GM21360 (cell line): Measurements from ENCODE around the gene HES1.

Experiments
- ATAC-seq: cut with Tn5 transposase; IDR thresholded peaks from one replicate; pipeline ENCODE4 v1.9.1; 2021; ENCODE audit warnings: mild to moderate bottlenecking, moderate library complexity; ENCODE audit not compliant: unreplicated experiment

HES1 gene

DNA sequence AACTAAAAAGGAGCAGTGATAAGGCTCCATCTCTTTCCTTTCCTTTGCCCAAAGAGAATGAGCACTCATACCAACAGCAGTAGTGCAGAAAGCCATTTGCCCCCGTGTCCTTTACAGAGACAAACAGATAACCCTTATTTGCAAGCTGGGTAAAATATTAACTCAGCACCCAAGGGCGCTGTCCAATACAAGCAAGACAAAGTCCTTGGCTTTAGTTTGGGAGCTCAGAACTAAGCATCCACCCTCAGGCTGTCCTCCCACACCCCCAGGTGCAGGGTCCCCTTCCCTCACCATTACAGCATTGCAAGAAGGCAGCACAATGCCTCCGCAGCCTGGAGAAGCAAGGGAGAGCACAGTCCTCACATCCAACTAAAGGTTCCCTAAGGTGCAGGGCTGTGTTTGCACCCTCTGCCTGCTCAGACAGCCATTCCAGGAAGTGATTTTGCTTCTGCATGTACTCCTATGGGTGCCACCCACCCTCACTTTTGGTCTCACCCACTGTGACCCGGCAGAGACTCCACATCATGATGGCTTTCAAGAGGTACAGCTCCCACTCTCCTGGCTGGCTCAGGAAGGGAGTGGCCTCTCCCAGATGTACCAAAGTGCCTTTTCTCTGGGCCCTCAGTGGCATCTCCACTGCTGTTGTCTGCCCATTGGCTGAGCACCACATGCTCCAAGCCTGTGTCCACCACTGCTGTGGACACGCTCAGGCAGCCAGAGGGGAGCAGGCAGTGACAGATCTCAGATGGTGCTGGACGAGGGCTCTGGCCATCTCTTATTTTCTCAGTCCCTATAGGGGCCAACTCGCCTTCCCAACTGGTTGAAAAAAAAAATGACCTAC, 34.1 kb upstream of the HES1 start:
- no peak for ATAC-seq

DNA sequence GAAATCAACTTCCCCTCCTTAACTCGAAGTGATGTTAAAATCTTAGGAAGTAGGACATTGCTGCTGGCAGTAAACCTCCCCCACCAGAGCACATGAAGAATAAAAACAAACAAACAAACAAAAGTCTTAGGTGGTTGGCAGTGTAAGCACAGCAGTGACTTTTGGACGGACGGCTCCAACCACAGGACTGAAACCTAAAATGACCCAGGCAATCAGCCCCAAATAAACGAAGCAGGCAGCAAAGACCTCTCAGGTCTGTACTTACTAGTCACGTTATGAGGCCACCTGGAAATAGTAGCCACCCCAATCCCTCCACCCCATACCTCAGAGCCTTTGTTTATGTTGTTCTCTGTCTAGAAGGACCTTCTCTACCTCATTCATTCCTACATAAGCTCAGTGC, 33.5 kb upstream of the HES1 start:
- ATAC-seq: no peak

DNA sequence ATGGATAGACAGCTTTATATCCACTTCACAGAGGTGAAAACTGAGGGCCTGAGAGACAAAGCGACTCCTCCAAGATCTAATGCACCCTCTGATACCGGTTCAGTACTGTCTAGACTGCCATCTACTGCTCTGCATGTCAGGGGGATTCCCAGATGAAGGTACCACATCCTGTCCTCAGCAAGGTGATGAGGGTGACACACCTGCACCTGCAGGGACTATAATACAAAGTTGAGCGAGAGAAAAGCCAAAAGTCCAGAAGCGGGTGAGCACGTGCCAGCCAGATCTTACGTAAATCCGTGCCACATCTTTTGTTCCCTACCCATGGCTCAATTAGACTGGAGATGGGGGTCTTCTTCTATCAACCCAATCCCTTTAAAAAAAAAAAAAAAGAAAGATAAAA, 32.4 kb upstream of the HES1 start:
- ATAC-seq: no peak

DNA sequence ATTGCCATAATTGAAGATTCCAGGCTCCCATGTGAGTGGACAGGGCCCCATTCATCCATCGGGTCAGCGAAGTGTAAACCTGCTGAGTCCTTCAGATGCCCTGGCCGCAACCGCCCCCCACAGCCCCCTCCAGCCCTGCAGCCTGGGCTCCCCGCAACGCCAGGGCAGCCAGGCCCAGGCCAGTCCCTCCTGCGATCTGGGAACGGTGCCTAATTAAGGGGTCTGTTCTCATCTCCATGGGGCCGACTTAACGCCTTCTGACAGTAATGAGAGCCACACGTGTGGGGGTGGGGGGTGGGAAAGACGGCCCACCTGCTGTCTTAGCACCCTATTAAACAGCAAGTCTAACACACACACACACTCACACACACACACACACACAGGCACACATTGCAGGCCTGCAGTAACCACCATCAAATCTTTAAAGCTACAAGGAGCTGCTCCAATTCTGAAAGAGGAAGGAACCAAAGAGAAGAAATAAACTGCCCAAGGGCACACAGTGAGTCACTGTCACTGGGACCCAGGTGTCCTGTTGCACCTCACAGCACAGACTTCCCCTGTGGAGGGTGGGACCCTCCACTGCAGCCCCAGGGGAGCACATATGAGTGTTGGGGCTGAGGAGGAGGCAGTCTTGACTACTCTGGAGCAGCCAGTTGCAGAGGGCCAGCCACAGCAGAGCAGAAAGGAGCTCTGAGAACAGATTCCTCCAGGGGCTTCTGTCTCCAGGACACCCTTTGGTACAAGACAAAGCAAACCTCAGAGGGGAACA, 31.8 kb upstream of the HES1 start:
- peak; percentile 37 for ATAC-seq

DNA sequence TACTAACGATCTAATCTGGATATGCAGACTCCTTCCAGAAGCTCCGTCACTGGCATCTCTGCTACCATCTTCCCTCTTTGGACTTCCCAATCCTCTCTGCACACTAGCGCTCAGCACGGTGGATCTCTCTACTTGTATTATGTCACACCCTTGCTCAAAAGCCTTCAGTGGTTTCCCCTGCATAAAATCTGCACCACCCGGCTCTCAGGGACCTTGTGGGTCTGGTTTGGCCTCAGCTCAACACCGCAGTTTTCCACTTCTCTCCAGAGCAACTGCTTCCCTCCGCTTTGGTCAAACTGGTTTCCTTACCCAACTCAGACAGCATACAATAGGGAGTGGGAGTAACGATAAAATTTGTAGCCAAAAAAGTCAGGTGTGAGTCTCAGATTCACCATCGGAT, 30.7 kb upstream of the HES1 start:
- ATAC-seq: no peak

DNA sequence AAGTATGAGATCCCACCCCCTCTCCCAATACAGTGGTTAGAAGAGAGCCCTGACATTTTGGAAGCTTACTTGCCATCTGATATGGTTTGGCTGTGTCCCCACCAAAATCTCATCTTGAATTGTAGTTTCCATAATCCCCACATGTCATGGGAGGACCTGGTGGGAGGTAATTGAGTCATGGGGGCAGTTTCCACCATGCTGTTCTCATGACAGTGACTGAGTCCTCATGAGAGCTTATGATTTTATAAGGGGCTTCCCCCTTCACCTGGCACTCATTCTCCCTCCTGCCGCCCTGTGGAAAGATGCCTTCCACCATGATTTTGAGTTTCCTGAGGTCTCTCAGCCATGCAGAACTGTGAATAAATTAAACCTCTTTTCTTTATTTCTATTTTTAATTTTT, 28.8 kb upstream of the HES1 start:
- ATAC-seq: no peak

DNA sequence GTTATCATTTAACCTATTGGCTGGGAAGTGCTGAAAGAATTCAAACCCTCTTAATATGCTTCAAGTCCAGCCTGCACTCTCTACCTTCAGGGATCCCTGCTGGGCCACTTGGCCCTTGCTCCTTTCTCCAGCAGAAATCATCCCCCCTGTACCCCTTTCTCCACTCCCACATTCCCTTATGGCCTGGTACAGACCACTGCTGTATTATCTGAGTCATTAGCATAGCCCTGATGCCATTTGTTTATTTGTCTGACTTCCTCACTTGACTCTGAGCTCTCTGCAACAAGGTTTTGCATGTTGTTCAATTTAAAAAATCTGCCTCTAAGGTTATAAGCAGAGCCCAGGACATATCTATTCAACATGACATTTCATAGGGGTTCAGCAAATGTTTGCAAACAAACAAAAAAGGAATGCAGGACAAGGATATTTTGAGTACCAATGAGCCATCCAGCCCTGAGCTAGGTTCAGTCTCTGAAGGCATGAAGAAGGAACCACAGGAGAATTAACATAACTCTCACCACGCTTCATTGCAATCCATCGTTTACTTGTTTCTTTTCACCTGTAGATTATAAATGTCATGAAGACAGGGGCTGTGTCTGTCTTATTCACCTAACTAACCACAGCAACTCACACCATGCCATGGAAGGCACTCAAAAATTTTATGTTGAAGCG, 26.6 kb upstream of the HES1 start:
- no peak for ATAC-seq

DNA sequence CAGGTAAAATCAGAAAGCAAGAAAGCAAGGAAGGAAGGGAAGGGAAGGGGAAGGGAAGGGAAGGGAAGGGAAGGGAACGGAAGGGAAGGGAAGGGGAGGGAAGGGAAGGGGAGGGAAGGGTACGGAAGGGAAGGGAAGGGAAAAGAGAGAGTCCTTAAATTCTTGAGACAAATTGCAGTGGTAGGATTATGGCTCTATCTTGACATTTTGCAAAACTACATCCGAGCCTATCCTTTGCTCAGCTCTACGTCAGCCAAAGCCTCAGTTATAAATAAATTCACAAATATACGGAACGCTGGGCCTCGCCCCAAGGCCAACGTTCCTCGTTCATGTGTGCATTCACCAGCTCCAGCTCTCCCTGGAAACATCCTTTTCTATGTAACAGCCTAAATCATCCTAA, 25.5 kb upstream of the HES1 start:
- ATAC-seq: no peak

DNA sequence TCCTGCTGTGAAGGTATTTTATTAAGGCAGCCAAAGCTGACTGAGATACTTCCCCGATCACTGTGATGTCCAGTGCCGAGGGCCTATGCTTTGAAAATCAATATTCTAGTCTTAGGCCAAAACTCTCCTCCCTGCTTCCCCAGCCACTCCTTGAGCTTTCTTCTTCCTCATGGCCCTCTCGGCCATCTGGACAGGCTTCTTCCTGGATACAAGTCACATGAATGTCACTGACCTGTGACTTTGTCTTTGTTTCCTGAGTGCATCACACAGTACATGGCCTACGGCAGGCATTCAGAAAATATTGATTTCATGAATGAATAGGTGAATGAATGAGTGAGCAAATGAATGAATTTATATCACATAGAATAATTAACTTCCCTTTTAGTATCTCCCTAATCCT, 24.6 kb upstream of the HES1 start:
- ATAC-seq: no peak

DNA sequence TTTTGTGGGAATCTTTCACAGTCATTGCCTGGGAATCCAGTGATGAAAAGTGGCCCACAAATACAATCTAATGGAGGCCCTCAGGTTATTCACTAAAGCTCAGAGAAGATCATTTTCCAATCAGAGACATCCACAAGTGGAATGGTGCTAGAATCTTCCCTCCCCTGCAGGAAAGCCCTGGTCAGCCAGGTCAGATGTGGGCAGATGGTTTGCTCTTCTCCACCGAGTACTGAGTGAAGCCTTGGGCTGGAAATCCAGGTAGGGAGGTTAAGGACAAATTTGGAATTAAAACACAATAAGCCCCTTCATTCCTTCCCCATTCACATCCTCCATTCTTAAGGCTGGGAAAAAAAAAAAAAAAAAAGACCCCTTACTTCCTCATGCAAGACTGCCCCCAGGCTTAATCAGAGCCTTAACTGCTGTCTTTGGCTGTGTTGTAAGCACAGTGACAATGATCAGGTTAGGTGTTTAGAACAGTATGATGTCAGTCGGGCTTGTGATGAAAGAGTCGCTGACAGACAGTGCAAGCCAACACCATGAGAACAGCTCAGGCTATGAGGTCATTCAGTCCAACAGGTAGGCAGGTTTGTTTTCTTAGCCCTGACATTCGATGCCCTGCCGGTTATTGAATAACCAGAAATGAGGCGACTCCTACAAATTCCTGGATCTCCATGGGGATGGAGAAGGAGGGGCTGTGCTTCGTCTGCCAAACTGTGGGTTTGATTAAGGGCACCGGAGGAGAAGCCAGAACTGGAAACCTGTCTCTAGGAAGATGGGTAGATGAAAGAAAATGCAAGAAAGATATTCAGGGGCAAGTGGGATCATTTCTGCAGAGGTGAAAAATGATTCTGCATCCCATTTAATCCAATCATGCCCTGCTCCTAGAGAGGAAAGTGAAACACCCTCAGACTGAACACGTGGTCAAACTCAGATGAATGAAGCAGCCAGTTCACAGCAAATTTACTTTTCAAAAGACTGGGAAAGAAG, 23.5 kb upstream of the HES1 start:
- no peak for ATAC-seq

DNA sequence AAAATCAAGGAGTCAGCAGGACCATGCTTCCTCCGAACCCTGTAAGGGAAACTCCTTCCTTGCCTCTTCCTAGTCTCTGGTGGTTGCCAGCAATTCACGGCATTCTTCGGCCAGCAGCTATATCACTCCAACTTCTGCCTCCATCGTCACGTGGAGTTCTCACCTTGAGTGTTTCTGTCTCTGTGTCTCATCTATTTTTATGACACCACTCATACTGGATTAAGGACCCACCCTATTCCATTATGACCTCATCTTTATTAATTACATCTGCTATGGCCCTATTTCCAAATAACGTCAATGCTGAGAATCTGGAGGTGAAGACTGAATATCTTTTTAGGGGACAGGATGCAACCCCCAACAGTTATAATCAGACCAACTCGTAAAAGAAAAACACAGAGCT, 21.8 kb upstream of the HES1 start:
- no peak for ATAC-seq

DNA sequence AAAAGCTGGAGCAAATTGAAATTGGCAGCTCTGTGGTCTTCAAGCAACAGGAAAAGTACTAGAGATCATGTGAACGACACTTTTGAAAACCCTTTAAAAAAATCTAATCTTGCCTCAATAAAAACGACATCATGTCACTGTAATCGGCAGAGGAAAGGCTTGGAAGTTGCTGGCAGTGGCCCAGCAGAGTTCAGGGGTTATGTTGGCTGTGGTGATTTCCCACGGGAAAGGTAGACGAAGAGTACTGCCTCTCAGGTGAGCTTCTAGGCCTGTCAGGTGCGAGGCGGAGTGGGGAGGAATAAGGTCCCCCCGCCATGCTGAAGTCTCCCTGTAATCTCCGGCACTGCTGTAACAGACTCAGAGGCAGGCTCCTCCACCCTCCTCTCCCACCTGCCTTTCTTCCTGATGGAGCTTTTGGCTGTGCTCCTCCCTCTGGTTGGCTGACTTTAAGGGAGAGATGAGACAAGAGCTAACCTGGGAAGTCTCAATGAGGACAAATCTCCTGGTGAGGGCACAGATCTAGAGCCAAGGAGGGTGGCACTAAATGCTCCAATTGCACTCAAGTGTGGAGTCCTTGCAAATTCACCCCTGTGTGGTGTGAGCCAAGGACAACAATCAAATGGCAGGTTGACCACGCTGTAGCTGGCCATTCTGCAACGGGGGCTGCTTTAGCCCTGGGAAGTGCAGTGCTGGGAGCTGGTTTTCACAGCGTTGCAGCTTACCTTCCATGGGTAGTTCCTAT, 18.7 kb upstream of the HES1 start:
- ATAC-seq: no peak

DNA sequence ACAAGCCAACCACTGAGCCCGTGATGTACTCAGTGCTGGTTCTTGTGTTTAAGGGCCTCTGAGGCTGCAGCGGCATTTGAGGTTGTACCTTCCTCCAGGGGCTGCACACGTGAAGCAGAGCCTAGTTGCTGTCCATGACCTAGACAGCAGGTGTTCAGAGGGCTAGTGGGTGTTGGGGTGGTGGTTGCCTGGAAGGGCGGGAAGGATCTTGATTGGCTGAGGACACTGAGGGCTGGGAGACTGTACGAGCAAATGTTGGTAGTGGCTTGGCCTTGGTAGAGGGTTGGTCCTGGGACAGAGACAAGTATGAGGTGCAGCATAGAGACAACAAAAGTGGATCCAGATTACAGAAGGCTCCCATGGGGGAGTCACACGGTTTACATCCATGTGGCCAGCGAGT, 17.0 kb upstream of the HES1 start:
- no peak for ATAC-seq

DNA sequence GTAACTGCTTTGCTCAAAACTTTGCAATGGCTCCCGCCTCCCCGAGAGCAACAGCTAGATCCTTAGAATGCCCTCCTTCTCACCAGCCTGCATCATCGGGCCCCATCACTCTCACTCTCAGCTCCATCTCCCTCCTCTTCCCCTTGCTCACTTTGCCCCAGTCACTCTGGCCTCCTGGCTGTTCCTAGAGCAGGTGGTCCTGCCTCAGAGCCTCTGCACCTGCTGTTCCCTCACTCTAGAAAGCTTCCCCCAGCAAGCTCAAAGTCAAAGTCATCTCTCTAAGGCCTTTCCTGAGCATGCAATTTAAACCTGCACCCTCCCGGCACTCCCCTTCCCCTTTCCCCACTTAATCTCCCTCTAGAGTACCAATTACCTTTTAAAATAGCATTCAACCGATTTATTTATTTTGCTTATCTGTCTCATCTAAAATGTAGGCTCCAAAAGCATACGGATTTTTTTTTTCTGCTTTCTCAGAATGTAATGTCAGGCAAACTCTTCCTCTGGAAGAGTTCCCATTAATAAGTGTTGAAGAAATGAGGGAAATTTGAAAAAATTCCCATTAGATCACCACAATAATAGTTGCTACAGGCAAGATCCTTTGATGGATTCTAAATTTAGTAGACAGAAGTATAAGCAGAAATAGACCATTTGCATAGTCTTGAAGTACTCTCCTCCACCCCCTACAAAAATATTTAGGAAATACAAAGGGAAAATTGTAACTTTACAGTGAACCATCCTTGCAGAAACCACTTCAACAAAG, 15.9 kb upstream of the HES1 start:
- no peak for ATAC-seq

DNA sequence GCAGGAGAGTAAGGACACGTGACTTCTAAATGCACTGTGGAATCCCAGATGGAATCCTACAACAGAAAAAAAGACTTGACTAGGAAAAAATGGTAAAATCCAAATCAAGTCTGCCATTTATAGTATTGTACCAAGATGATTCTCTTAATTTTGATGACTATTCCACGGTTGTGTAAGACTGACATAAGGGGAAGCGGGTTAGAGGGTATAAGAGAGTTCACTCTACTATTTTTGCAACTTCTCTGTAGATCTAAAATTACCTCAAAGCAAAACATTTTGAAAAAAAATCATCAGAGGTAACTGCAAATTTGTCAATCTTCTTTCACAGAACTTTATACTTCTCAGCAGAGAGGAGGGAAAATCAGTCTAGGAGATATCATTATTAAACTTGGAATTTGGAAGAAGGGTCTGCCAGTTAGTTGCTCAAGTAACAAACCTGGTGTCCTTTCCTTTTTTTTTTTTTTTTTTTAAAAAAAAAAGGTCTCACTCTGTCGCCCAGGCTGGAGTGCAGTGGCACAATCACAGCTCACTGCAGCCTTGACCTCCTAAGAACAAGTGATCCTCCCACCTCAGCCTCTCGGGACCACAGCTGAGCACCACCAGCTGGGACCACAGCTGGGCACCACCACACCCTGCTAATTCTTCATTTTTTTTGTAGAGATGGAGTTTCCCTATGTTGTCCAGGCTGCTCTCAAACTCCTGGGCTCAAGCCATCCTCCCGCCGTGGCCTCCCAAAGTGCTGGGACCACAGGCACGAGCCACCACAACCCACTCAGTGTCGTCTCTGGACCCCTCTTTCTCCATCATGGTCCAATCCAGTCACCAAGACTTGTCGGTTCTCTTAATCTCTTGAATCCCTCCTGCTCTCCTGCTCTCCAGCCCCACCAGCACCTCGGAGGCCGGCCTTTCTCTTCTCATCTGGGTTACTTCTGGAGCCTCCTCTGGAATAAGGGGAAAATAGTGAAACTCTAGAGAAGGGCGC, 14.9 kb upstream of the HES1 start:
- no peak for ATAC-seq

DNA sequence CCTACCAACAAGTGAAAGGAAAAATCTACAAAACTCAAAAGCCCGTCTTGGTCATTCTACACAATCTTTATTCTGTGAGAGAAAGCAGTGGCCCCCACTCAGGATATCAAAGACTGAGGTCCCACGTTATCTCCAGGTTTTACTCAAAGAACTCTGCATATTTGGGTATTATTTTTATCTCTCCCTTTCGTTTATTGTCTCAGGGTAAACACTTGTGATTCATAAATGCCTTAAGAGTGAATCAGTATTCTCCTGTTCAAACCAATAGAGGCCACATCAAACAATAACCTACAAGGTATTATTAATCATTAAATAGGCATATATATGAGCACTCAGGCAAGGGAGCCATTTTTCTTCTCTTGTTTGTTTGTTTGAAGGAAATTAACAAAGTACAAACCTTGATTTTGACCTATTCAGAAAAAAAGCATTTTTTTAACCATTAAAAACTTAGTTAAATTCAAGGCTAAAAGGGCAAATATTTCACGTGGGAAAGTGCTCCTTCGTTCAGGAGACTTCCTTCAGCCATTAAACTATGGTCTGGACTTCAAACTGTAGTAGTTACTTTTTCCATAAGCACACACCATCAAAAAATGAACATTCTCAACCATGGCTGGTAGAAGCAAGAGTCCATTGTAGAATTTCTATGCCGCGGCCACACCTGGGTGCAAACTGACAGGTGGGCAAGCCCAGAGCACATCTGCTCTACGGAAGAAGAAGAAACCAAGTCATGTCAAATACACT, 13.9 kb upstream of the HES1 start:
- ATAC-seq: no peak

DNA sequence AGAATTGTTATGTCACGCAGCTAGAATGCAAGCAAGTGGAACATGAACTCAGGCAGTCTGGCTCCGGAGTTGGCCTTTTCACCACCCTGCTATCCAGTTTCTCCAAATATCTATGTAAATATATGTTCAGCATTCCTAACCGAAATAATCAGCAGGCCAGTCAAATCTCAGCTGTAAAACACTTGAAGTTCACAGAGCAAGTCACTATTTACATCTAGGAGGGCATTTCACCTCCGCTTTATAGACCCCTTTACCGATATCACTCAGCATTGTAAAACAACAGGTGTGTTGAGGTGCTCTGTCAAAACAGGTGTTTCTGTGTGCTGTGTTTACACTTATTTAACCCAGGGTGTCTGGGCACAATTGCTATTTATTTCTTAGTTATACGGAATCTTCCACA, 12.2 kb upstream of the HES1 start:
- no peak for ATAC-seq
